ENCODE measurements around the gene RAB3IL1. TPM values are rescaled to one million over a fixed set of nuclear protein-coding genes. Genes with fewer than 3 reads are reported as not detected.
A peak's percentile ranks its signal among the peaks of the same experiment; 100 is the strongest.

The RAB3IL1 gene
- total and polyA plus RNA-seq, 2 experiments from 2014 or later, result 8.3 to 11.6 TPM

DNA sequence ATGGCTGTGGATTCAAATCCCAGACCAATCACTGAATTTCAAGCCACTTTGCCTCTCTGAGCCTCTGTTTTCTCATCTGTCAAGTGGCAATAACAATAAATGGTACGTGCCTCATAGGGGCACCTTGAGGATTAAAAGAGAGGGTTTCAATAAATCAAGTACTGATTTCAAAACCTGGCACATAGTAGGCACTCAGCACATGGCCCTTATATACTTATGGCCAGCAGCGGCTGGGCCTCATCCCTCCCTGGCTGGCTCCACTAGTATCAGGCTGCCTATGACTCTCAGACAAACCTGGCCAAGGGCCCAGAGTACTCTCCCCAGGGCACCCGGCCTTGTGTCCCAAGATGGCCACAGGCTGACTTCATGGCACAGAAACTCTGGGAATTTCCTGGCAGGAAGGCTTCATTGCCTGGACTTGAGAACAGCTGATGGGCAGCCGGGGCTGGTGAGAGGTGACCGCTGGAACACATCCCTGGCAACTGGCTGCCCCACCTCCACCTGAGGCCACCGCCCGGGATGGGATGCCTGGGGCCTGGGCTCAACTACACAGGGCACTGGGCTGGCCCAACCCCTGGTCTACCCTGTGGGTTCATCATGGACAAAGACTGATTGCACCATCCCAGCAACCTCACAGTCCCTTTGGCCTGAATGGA, 29.4 kb downstream of the RAB3IL1 start:
- Histone ChIP-seq H3K4me1 (ENCODE audit: low read depth) (peaks cover 4% of the 10 kb centered on the region), H3K4me3 (no peak overlapping the region), H3K36me3 (no peaks in the 10 kb centered on the region), H3K27ac (no peak overlapping the region), H3K27me3 (no peaks in the 10 kb centered on the region), H3K9me3 (ENCODE audit: low read depth) (no peaks in the 10 kb centered on the region)
- peak in 1 of 2 donors; percentile 94 for DNase-seq (ENCODE audit: low read depth in 1 of 2, low spot score in 1 of 2)
- TF ChIP-seq, protein P1, sequence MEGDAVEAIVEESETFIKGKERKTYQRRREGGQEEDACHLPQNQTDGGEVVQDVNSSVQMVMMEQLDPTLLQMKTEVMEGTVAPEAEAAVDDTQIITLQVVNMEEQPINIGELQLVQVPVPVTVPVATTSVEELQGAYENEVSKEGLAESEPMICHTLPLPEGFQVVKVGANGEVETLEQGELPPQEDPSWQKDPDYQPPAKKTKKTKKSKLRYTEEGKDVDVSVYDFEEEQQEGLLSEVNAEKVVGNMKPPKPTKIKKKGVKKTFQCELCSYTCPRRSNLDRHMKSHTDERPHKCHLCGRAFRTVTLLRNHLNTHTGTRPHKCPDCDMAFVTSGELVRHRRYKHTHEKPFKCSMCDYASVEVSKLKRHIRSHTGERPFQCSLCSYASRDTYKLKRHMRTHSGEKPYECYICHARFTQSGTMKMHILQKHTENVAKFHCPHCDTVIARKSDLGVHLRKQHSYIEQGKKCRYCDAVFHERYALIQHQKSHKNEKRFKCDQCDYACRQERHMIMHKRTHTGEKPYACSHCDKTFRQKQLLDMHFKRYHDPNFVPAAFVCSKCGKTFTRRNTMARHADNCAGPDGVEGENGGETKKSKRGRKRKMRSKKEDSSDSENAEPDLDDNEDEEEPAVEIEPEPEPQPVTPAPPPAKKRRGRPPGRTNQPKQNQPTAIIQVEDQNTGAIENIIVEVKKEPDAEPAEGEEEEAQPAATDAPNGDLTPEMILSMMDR (IDR thresholded peaks at IDR 0.05; ENCODE audit: low read depth, low read length), result no peak

DNA sequence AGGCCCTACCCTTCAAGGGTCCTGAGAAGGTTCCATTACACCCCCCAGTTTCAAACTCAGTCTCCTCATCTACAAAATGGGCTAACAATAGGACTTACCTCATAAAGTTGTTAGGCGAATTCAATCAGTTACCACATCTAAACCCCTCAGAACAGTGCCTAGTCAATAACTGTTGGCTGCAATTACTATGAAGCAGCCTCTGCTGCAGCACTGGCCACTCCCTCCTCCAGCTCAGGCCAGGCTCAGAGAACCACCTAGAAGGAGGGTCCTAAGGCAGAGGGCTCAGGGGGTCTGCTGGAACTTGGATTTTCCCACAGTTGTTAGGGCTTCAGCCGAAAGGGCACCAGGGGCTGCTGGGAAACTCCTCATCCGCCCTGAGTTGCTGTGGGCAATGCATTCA, 30.7 kb downstream of the RAB3IL1 start:
- no peak for DNase-seq (ENCODE audit: low read depth in 1 of 2, low spot score in 1 of 2)
- Histone ChIP-seq H3K27me3 (no peaks in the 10 kb centered on the region), H3K4me3 (no peak overlapping the region), H3K27ac (no peak overlapping the region), H3K36me3 (no peaks in the 10 kb centered on the region), H3K9me3 (ENCODE audit: low read depth) (no peaks in the 10 kb centered on the region), H3K4me1 (ENCODE audit: low read depth) (peaks cover 4% of the 10 kb centered on the region)
- TF ChIP-seq, protein P1 (IDR thresholded peaks at IDR 0.05; ENCODE audit: low read depth, low read length), result no peak

DNA sequence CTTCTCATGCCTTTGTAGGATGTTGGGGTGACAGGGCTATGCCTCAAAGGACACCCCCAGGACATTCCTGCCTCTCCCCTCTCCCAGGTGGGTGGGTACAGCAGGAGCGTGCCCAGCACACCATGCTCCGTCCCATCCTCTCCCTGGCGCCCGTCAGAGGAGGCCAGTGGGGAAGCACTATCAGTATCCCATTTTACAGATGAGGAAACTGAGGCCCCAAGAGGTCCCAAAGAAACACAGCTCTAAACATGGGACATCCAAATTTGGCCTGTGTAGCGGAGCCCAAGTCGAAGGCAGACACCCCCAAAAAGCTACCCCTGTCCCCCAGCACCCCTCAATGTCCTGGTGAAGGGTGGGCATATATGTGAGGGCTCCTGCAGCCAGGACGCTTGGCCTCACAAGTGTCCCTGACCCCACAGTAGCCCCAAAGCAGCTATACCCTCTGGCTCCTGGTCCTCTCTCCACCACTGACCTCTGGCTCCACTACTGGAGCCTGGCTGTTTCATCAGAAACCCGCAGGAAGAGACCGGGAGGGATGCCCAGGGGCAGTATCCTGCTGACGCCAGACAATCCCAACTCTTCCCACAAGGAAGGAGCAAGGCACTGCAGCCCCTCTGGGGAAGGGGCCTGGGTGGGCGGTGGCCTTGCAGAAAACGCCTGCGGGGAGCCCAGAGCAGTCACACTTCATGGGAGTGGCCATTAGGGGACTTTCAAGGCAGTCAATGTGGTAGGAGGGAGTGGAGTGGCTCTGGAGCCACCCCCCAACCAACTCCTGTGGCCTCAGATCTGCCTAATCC, 31.4 kb downstream of the RAB3IL1 start:
- Histone ChIP-seq H3K4me3 (no peak overlapping the region), H3K36me3 (no peaks in the 10 kb centered on the region), H3K9me3 (ENCODE audit: low read depth) (no peaks in the 10 kb centered on the region), H3K4me1 (ENCODE audit: low read depth) (peaks cover 4% of the 10 kb centered on the region), H3K27ac (no peak overlapping the region), H3K27me3 (no peaks in the 10 kb centered on the region)
- TF ChIP-seq, protein P1 (IDR thresholded peaks at IDR 0.05; ENCODE audit: low read depth, low read length), result no peak
- no peak for DNase-seq (ENCODE audit: low read depth in 1 of 2, low spot score in 1 of 2)

DNA sequence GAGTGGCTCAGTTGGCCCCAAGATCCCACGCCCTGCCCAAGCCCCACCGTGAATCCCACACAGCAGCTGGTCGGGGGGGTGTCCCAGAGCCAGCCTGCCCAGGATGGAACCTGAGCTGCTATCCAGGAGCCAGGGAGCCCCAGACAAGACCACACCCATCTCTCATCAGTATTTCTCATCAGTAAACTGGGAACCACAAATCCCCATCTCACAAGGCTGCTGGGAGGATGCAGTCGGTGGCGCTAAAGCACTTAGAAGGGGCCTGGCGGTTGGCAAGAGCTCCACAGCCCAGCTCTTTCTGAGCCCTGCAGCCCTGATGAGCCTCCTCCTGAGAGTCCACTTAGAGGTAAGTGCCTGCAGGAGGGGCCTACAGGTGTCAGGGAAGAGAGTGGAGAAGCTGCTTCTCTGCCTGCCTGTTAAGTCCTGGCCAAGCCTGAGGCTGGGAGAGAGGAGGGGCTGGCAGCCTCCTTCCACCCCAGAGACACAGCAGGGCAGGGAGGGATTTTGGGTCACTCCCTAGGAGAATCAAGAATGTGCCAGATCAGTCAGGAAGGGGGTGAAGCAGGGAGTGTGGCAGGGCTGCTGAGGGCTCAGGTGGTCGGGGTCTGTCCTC, 32.1 kb downstream of the RAB3IL1 start:
- TF ChIP-seq, protein P1 (IDR thresholded peaks at IDR 0.05; ENCODE audit: low read depth, low read length), result no peak
- Histone ChIP-seq H3K36me3 (no peaks in the 10 kb centered on the region), H3K27ac (no peak overlapping the region), H3K9me3 (ENCODE audit: low read depth) (no peaks in the 10 kb centered on the region), H3K4me1 (ENCODE audit: low read depth) (peaks cover 4% of the 10 kb centered on the region), H3K27me3 (no peaks in the 10 kb centered on the region), H3K4me3 (no peak overlapping the region)
- DNase-seq (ENCODE audit: low read depth in 1 of 2, low spot score in 1 of 2), result peak in 1 of 2 donors; percentile 67

DNA sequence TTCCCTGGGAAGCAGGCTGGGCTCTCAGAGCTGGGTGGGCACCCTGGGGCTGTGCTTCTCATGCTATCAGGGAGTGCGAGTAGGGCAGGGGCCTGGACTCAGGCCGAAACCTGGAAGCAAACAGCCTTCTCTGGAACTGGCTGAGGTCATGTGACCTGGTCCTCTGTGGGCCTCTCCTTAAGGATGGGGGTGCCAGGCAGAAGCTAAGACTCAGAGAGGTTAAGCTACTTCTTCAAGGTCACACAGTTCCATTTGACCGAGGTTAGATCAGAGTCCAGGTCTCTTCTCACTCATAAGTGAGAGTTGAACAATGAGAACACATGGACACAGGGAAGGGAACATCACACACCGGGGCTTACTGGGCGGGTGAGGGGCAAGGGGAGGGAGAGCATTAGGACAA, 33.4 kb downstream of the RAB3IL1 start:
- no peaks in the 10 kb centered on the region for H3K27me3 ChIP-seq
- no peak for DNase-seq (ENCODE audit: low read depth in 1 of 2, low spot score in 1 of 2)
- H3K9me3 ChIP-seq (ENCODE audit: low read depth), result no peaks in the 10 kb centered on the region
- H3K27ac ChIP-seq, result no peak overlapping the region
- H3K4me1 ChIP-seq (ENCODE audit: low read depth), result peaks cover 4% of the 10 kb centered on the region
- H3K4me3 ChIP-seq, result no peak overlapping the region
- no peaks in the 10 kb centered on the region for H3K36me3 ChIP-seq
- TF ChIP-seq, protein P1 (IDR thresholded peaks at IDR 0.05; ENCODE audit: low read depth, low read length), result no peak
